GM12878 (cell line): Measurements from ENCODE around the gene BCR. TPM values are rescaled to one million over a fixed set of nuclear protein-coding genes. Genes with fewer than 3 reads are reported as not detected.

Experiments used
- ATAC-seq: fragments of 200-7000 bp; cut with Tn5 transposase; 3 replicates; pipeline ENCODE4 v1.9.1; 2020; ENCODE audit warnings: mild to moderate bottlenecking, moderate library complexity
- BruUV-seq: library from RNA; stranded (reverse); fragments of 400-500 nt; replicated peaks from 2 replicates; lab custom pipeline; 2021; lab: Mats Ljungman, UMichigan
- CTCF ChIA-PET: fragments of 300-600 bp; sonication (Branson Sonifier 250); formaldehyde crosslinking; extraction: SDS; loops from one replicate; lab custom pipeline; 2021; ENCODE audit warnings: inconsistent platforms; lab: Yijun Ruan, JAX
- POLR2A ChIA-PET: fragments of 350-600 bp; formaldehyde crosslinking; extraction: SDS; loops from one replicate; lab custom pipeline; 2021; ENCODE audit warnings: inconsistent platforms; lab: Charles Lee
- RAD21 ChIA-PET: fragments of 300-600 bp; sonication (Branson Sonifier 250); formaldehyde crosslinking; loops from one replicate; lab custom pipeline; 2023; ENCODE audit warnings: antibody characterized with exemption; ENCODE audit not compliant: unreplicated experiment; lab: Charles Lee
- SMC1A ChIA-PET: fragments of 300-600 bp; sonication (Branson Sonifier 250); formaldehyde crosslinking; loops from one replicate; lab custom pipeline; 2023; ENCODE audit not compliant: unreplicated experiment, uncharacterized antibody; lab: Charles Lee
- DNase-seq: peaks from one replicate; pipeline ENCODE4 v3.0.0-alpha.2; 2011; ENCODE audit warnings: low read depth, low spot score
- FAIRE-seq: peaks from 3 replicates; lab custom pipeline; 2011; peaks lifted over from hg19 to GRCh38; lab: Jason Lieb, UNC
- H2AFZ ChIP-seq: 2 replicates; pipeline ENCODE4 v1.6.0; 2011; ENCODE audit warnings: low read depth, low read length, control low read depth; ENCODE audit not compliant: control insufficient read depth
- H3K27ac ChIP-seq: 2 replicates; pipeline ENCODE4 v1.5.1; 2011; ENCODE audit warnings: control low read depth; ENCODE audit not compliant: control insufficient read depth, insufficient read depth
- H3K27me3 ChIP-seq, 2 experiments: replicated peaks in 1 of 2; 2 replicates each; pipeline versions ENCODE4 v1.6.0 to v1.6.1; 2011; ENCODE audit warnings: low read length in 1 of 2; ENCODE audit not compliant: control insufficient read depth in 2 of 2, insufficient read depth in 2 of 2
- H3K36me3 ChIP-seq, 2 experiments: 2 replicates each; pipeline ENCODE4 v1.5.1; 2011; ENCODE audit warnings: low read length in 1 of 2; ENCODE audit not compliant: control insufficient read depth in 2 of 2, insufficient read depth in 2 of 2
- H3K4me1 ChIP-seq: 2 replicates; pipeline ENCODE4 v1.6.1; 2011; ENCODE audit warnings: mild to moderate bottlenecking, low read length, moderate library complexity, mixed read lengths; ENCODE audit not compliant: control insufficient read depth, insufficient read depth
- H3K4me2 ChIP-seq: 2 replicates; pipeline ENCODE4 v1.6.0; 2011; ENCODE audit warnings: control low read depth; ENCODE audit not compliant: control insufficient read depth, insufficient read depth
- H3K4me3 ChIP-seq: fragments of 200-600 bp; sonication (generic); 2 replicates; pipeline ENCODE4 v1.5.1; 2016
- H3K79me2 ChIP-seq: 2 replicates; pipeline ENCODE4 v1.6.0; 2011; ENCODE audit warnings: low read length; ENCODE audit not compliant: control insufficient read depth, insufficient read depth
- H3K9ac ChIP-seq: 2 replicates; pipeline ENCODE4 v1.8.0; 2011; ENCODE audit warnings: low read length, control low read depth, mixed read lengths; ENCODE audit not compliant: control insufficient read depth, insufficient read depth
- H3K9me3 ChIP-seq: replicated peaks from 3 replicates; pipeline ENCODE4 v1.5.1; 2011; ENCODE audit warnings: mild to moderate bottlenecking, low read length; ENCODE audit not compliant: control insufficient read depth, insufficient read depth
- H4K20me1 ChIP-seq: 2 replicates; pipeline ENCODE4 v1.6.0; 2011; ENCODE audit not compliant: control insufficient read depth, insufficient read depth
- BCL11A ChIP-seq: IDR thresholded peaks from 2 replicates; pipeline ENCODE4 v1.6.1; 2011; ENCODE audit warnings: low read depth, low read length
- NFXL1 ChIP-seq: fragments of 450-650 bp; IDR thresholded peaks from 2 replicates; pipeline ENCODE4 v1.6.1; 2017; ENCODE audit warnings: antibody characterized with exemption, mild to moderate bottlenecking, borderline replicate concordance
- RFX5 ChIP-seq: IDR thresholded peaks from 2 replicates; pipeline ENCODE4 v1.6.1; 2011; ENCODE audit warnings: low read depth, low read length, improper control_type of control experiment
- RUNX3 ChIP-seq: IDR thresholded peaks from 2 replicates; pipeline ENCODE4 v1.6.1; 2012; ENCODE audit warnings: low read length, inconsistent platforms
- SUZ12 ChIP-seq: fragments of 200-600 bp; sonication (generic); IDR thresholded peaks from one replicate; pipeline ENCODE4 v1.6.1; 2018; ENCODE audit warnings: antibody characterized with exemption, mild to moderate bottlenecking; ENCODE audit not compliant: unreplicated experiment
- WGBS: methylation state at CpG from one replicate; pipeline ENCODE4 v1.1.6; 2016; ENCODE audit warnings: low lambda C conversion rate; ENCODE audit not compliant: insufficient replicate concordance, insufficient coverage; ENCODE audit errors: missing lambda C conversion rate; 5-methylcytosine and 5-hydroxymethylcytosine counted together
- in situ Hi-C: fragments of 300-500 bp; cut with MboI; formaldehyde crosslinking; loops from 9 replicates; pipeline ENCODE4 v1.14.3; 2018; ENCODE audit warnings: mixed read lengths
- intact Hi-C: fragments of 100-400 bp; cut with micrococcal nuclease; formaldehyde crosslinking; loops from one replicate; pipeline ENCODE4 v1.14.2; 2022; ENCODE audit not compliant: unreplicated experiment
- polyA plus RNA-seq, 11 experiments: library from polyadenylated mRNA; depleted of rRNA in 4 of 11; unstranded in 6 of 11; stranded (reverse) in 5 of 11; fragments of >200 nt; fragmentation: Nextera tagmentation in 4 of 11; fragmentation: Illumina TruSeq in 1 of 11; extraction: Ambion mirVana in 4 of 11; extraction: Trizol in 1 of 11; gene quantifications; 1 replicate in 1 of 11; 2 replicates in 10 of 11; pipeline versions ENCODE4 v1.2.1 to v1.2.3, GENCODE V29; 2011 to 2016; ENCODE audit warnings: inconsistent platforms in 2 of 11, missing spikeins in 2 of 11, low read depth in 1 of 11
- total RNA-seq, 4 experiments: library from RNA; depleted of rRNA in 3 of 4; stranded (reverse); fragments of >200 nt in 3 of 4; fragmentation: Illumina TruSeq in 1 of 4; extraction: Trizol in 1 of 4; gene quantifications; 2 replicates each; pipeline versions ENCODE4 v1.2.1 to v1.2.3, GENCODE V29; 2013 to 2021
- TF ChIP-seq, protein P1 (sequence below): IDR thresholded peaks from 2 replicates; pipeline ENCODE4 v1.6.1; 2011; ENCODE audit warnings: low read depth, mild to moderate bottlenecking, low read length, moderate library complexity, borderline replicate concordance; ENCODE audit errors: extremely low read depth

The BCR gene
- total and polyA plus RNA-seq, 10 of the 15 experiments (the other 5 are each of a cell fraction or from before 2014, with no cell fraction given): 1.7 to 64.7 (median 18.4) TPM

DNA sequence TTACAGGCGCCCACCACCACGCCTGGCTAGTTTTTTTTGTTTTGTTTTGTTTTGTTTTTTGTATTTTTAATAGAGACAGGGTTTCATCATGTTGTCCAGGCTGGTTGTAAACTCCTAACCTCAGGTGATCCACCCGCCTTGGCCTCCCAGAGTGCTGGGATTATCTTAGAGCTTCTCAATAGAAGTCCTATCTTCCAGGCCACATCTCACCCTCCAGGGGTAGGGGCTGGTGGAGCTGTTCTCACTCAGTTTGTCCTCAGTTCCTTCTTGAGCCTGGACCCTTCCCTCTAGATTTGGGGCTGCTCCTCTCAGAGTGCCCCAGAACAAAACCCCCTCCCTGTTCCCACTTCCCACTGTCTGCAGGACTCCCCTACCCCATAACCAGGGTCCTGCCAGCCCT is 31.3 kb downstream of the BCR start:
- Histone ChIP-seq H3K27ac (no peak overlapping the region), H3K27me3 (no peaks in the 10 kb centered on the region)
- TF ChIP-seq, protein P1, sequence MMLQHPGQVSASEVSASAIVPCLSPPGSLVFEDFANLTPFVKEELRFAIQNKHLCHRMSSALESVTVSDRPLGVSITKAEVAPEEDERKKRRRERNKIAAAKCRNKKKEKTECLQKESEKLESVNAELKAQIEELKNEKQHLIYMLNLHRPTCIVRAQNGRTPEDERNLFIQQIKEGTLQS: no peak
- TF ChIP-seq NFXL1 (no peak), SUZ12 (no peak), BCL11A (no peak), RFX5 (no peak), RUNX3 (no peak)
- TF ChIP-seq, all 136 proteins: peak for 0
- RAD21 ChIA-PET: no interaction called here
- SMC1A ChIA-PET: interaction anchor here (1.1 kb wide), 1 partner anchor 71 kb away, joined by 3 read pairs; no protein-coding TSS in a partner anchor
- DNase-seq (no peak), ATAC-seq (no peak), FAIRE-seq (no peak)
- Histone ChIP-seq H4K20me1 (no peaks in the 10 kb centered on the region), H3K9me3 (no peaks in the 10 kb centered on the region), H3K4me2 (no peak overlapping the region), H3K4me3 (no peak overlapping the region), H3K79me2 (no peaks in the 10 kb centered on the region; the same call in none of the 2 replicates), H3K4me1 (peaks cover 8% of the 10 kb centered on the region), H3K9ac (no peak overlapping the region), H3K36me3 (peaks cover 0 to 9% of the 10 kb centered on the region in 2 experiments; a peak in 2 of 4 replicates), H2AFZ (no peak overlapping the region)
- in situ Hi-C loops (no loop called here), intact Hi-C loops (no loop called here)
- 86% methylated on average over 3 of the region's 3 CpGs for WGBS
- CTCF ChIA-PET: no interaction called here
- POLR2A ChIA-PET: no interaction called here
- BruUV-seq: no TSS peak
